T47D (cell line): ENCODE results near the gene LIN7B.
"Not testable (repeated sequence)": the region's sequence is repeated elsewhere in the genome, so short reads cannot be mapped to it uniquely, and the experiment has no call there.

Experiments used
- DNase-seq, 2 experiments: peaks; one replicate each; pipeline versions ENCODE4 v3.0.0 to v3.0.0-alpha.2; 2011 to 2012; ENCODE audit warnings: low read depth in 1 of 2, low spot score in 1 of 2
- JUND ChIP-seq: IDR thresholded peaks from 2 replicates; pipeline ENCODE4 v1.6.1; 2012; ENCODE audit warnings: low read depth
- in situ Hi-C: cut with HindIII; loops from 2 replicates; pipeline ENCODE4 v1.10.0; 2016; ENCODE audit warnings: low sequenced_read_pairs, low pct_unique_long_range_greater_than_20kb

LIN7B gene, protein sequence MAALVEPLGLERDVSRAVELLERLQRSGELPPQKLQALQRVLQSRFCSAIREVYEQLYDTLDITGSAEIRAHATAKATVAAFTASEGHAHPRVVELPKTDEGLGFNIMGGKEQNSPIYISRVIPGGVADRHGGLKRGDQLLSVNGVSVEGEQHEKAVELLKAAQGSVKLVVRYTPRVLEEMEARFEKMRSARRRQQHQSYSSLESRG

DNA sequence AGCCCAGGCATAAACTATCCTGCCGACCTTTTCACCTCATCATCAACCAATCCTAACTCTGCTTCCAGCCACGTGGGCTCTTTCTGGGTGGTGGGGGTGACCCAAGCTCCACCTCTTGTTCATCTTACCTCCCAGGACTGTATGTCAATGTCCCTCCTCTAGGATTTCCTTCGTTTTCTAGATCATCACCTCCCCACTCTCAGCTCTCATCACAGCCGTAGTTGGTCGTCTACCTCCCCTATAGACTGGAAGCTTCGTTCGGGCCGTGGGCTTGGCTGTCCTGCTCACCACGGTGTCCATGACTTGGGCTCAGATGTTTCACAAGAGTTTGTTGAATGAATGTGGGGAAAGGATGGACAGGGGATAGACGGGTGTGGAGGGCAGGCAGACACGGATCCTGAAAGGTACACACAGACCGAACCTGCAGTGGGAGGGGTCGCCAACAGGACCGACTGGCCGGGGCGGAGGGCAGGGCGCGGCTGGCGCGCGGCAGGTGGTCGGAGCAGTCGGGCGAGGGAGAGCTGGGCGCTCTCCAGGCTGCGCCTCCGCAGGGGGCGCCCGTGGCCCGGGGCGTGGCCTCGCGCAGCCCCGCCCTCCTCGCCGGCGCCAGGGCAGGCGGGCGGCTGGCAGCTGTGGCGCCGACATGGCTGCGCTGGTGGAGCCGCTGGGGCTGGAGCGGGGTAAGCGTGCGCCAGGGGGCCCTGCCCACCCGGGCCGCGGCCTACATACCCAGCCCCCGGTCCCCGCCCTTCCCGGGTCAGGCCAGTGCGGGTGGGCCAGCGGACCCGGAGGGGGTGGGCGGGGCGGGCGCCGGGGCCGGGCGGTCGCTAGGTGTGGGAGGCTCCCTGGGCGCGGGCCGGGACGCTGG, at the start of gene LIN7B:
Gene LIN7B (plus strand): TSS at position 609 of the 868 bp plus-strand sequence. CDS start 35 bp downstream, at position 644.
- no peak for TF ChIP-seq JUND
- in situ Hi-C loops: no loop called here
- DNase-seq: peak; percentile 63 to 75

DNA sequence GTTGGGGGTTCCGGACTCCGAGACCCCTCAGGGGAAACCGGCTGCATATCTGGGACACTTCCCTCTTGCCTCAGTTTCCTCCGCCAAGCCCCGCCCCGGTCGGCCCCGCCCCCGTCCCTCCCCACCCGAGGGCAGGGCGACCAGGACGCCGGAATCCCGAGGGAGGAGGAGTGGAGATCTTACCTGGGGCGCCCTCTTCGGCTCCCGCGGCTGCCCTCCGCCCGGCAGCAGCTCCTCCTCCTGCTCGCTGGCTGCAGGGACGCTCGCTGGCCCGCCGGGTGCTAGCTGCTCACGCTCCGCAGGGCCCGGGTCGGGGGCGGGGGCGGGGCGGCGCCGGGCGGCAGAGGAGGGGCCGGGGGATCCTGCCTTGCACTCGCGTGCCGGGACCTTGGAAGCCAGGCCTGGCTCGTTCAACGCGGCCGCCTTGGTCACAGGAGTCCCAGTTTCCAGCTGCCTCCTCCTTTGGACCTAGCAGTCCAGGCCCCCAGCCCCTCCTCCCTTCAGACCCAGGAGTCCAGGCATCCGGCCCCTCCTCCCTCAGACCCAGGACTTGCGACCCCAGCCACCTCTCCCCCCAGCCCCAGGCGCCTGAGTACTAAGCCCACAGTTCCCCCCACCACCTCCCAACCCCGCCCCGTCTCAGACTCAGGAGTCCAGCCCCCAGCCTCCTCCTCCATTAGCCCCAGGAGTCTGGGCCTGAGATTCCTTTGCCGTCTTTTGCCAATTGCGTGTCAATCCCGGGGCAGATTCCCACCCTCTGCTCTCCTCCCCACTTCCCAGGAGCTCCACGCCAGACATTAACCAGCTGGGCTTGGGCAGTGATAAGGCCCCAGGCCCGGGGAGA, 49.2 kb upstream of the LIN7B start, which contains the start of gene NTF4:
Gene NTF4 (minus strand): TSS at position 51 of the 844 bp plus-strand sequence. CDS start 2,821 bp downstream, outside the sequence.
- no peak for TF ChIP-seq JUND
- in situ Hi-C loops: no loop called here
- DNase-seq: peak; percentile 73 to 83

DNA sequence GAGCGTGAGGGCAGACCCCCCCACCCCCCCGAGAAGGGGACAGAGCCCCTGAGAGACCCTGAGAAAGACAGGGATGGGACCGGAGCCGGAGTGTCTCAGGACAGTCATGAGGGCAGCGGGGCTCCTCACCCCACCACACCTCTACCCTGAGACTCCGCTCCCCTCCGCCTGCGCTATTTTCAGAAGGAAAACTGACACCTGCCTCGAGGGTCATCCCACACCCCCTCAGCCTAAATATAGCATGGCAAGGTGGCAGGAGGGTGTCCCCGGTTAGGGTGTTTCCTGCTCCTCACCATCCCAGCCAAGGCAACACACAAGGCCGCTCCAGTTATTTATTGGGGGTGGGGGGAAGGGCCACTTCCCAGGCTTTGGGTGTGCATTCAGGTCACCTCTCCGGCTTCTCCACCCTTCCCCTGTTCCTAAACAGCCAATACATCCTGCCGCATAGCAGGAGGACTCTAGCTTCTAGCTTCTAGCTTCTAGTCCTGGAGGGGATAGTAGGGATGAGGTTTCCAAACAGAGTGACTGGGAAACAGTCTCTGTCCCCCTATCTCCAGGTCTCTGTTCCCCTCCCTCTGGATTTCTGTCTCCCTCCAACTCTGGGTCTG, 48.2 kb upstream of the LIN7B start:
- DNase-seq: peak in 1 of 2 experiments; percentile 10
- TF ChIP-seq JUND: no peak
- in situ Hi-C loops: no loop called here

DNA sequence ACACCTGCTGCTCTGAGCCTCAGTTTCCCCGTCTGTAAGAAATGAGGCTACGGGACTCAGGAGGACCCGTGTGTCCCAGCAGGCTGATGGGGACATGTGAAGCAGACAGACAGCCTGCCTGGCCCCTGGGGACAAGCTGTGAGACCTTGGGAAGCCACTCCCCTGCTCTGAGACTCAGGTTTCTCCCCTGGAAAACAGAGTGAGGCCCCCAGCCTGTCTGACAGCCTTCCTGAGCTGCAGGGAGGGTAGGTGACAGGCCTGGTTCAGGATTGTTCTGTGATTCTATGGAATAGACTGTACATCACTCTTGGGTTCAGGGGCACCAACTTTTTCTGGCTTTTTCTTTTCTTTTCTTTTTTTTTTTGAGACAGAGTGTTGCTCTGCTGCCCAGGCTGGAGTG, 46.6 kb upstream of the LIN7B start:
- in situ Hi-C loops: no loop called here
- no peak for TF ChIP-seq JUND

DNA sequence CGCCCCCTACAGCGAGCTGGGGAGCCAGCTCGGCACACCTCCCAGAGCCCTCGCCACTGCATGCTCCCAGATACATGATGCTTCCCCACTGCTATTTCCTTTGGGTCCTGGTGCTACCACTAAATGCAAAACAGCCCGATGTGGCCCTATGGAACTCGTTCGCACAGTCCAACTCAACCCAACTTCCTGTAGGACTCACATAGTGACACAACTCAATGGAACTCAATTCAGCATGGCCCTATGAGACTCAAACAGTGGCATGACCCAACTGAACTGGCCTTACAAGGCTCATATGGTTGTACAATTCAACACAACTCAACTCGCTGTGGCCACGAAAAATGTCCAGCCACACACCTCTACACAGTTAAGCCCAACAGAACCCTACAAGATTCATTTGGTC, 45.1 kb upstream of the LIN7B start:
- in situ Hi-C loops: no loop called here
- no peak for DNase-seq
- TF ChIP-seq JUND: no peak

More for the DNA sequence above, 46.6 kb upstream of the LIN7B start:
- no peak for DNase-seq

DNA sequence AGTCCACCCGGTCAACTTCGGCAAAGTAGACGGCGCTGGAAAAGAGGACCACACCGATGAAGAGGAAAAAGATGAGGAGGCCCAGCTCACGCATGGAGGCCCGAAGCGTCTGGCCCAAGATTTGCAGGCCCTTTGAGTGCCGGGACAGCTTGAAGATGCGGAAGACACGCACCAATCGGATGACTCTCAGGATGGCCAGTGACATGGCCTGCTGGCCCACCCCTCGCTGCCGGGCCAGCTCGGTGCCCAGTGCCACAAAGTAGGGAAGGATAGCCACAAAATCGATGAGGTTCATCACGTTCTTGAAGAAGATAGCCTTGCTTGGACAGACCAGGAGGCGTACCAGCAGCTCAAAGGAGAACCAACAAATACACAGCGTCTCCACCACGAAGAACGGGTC, 43.8 kb upstream of the LIN7B start:
- no peak for TF ChIP-seq JUND
- in situ Hi-C loops: no loop called here
- no peak for DNase-seq

DNA sequence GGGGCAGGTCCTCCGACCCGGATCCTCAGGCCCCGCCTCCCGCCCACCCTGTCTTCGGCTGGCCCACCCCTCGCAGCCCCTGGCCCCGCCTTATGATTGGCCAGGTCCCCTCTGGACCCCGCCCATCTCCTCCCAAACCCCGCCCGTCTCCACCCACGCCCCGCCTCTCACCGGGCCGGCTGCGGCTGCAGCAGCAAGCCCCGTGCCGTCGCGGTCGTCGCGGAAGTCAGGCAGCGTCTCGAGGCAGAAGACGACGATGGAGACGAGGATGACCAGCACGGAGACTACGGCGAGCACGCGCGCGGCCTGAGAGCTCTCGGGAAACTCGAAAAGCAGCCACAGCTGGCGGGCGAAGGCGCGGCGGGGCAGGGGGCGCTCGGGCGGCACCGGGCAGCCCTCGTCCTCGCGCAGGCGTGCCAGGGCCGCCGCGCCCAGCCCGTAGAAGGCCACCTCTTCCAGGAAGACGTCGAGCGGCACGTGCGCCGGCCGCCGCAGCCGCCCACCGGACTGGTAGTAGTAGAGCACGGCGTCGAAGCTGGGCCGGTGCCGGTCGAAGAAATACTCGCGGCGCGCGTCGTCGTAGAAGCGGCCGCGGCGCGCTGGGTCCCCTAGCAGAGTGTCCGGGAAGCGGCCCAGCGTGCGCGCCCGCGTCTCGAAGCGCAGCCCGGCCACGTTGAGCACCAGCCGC, 42.2 kb upstream of the LIN7B start:
- no peak for TF ChIP-seq JUND
- in situ Hi-C loops: no loop called here
- no peak for DNase-seq

DNA sequence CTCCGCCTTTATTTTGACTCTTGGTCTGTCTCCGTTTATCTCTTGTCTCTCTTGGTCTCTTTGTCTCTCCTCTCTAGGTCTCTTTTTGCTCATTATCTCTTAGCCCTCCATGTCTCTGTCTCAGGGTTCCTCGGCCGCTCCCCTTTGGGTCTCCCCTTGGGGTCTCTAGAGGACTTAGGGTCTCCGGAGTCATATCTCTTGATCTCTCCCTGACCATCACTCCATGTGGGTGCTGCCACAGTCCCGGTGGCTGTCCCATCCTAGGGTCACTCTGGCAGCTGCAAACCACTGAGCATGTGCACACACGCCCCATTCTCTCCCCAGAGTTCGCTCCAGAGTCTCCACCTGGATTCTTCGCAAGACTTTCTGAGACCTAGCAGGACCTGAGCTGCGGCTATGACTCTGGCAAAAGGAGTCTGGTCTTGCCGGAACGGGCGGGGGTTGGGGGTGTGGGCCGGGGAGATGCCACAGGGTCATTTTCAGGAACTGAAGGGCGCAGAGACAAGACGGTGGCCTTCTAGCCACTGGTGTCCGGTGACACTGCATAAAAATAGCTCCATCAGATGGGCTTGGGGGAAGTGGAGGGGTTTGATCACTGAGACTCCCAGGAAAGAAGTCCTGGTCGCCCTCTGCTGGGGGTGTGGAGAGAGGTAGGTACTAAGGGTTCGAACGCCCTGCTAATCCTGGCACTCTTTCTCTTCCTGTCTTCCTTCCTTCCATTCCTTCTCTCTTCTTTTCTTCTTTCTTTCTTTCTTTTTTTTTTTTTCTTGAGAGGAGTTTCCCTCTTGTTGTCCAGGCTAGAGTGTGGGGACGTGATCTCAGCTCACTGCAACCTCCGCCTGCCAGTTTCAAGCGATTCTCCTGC, 40.4 kb upstream of the LIN7B start:
- TF ChIP-seq JUND: no peak
- in situ Hi-C loops: no loop called here
- peak in 1 of 2 experiments; percentile 67 for DNase-seq

DNA sequence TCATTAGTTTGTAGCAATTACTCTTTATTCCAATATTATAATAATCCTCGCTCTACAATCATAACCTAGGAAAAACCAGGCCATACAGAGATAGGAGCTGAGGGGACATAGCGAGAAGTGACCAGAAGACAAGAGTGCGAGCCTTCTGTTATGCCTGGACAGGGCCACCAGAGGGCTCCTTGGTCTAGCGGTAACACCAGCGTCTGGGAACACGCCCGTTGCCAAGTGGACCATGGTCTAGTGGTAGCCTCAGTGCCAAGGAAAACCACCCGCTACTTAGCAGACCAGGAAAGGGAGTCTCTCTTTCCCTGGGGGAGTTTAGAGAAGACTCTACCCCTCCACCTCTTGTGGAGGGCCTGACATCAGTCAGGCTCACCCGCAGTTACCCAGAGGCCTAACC, 39.3 kb upstream of the LIN7B start:
- peak in 1 of 2 experiments; percentile 64 for DNase-seq
- in situ Hi-C loops: not testable (repeated sequence)

DNA sequence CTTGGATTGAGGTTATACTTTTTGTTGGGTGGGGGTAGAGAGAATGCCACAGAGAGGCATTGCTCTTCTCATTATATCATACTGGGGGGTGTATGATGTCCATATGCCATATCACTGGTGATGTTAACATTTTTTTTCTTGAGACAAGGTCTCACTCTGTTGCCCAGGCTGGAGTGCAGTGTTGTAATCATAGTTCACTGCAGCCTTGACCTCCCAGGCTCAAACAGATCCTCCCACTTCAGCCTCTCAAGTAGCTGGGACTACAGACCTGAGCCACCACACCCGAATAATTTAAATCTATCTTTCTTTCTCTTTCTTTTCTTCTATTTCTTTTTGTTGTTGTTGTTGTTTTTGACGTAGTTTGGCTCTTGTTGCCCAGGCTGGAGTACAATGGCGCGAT, 33.8 kb upstream of the LIN7B start:
- no peak for DNase-seq
- in situ Hi-C loops: no loop called here
- no peak for TF ChIP-seq JUND

DNA sequence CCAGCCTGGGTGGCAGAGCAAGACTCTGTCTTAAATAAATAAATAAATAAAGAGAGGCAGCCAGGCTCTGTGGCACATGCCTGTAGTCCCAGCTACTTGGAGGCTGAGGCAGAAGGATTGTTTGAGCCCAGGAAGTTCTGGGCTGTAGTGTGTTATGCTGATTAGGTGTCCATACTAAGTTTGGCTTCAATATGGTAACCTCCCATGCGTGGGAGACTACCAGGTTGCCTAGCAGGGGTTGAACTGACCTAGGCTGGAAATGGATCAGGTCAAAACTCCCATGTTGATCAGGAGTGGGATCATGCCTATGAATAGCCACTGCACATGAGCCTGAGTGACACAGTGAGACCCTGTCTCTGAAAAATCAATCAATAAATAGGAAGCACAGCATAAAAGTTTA, 32.9 kb upstream of the LIN7B start:
- no peak for TF ChIP-seq JUND
- no peak for DNase-seq
- in situ Hi-C loops: no loop called here
